ENCODE measurements around the gene NAPG. TPM values are rescaled to one million over a fixed set of nuclear protein-coding genes. Genes with fewer than 3 reads are reported as not detected.

Gene NAPG
- total and polyA plus RNA-seq, 9 of the 15 experiments (the other 6 are each of a cell fraction or from before 2014, with no cell fraction given), result 31.6 to 63.3 (median 50.9) TPM

DNA sequence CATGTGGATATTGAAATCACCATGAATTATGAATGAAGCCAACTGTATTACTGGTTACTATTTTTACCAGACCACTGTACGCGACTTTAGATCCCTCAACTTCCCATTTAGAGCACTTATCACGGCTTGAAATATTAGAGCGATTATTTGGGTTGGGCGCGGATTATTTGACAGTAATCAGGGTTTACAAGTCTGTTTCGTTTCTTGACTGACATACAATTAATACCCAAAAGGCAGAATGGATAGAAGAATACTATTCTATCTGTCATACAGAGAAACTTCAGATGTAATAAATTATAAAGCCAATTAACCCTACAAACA lies 496 bp upstream of the NAPG start (continued):
- TF ChIP-seq, protein P1, sequence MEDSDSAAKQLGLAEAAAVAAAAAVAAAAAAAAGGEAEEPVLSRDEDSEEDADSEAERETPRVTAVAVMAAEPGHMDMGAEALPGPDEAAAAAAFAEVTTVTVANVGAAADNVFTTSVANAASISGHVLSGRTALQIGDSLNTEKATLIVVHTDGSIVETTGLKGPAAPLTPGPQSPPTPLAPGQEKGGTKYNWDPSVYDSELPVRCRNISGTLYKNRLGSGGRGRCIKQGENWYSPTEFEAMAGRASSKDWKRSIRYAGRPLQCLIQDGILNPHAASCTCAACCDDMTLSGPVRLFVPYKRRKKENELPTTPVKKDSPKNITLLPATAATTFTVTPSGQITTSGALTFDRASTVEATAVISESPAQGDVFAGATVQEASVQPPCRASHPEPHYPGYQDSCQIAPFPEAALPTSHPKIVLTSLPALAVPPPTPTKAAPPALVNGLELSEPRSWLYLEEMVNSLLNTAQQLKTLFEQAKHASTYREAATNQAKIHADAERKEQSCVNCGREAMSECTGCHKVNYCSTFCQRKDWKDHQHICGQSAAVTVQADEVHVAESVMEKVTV (CRISPR knock-in tag; IDR thresholded peaks at IDR 0.05), result 0 out of 2 replicates have a peak, but pooled peaks have one; percentile 18
- TF ChIP-seq ZNF23 (CRISPR knock-in tag; IDR thresholded peaks at IDR 0.05) (0 out of 2 replicates have a peak, but pooled peaks have one; percentile 33), POLR2G (IDR thresholded peaks at IDR 0.05; ENCODE audit: low read depth, low read length) (no peak)

DNA sequence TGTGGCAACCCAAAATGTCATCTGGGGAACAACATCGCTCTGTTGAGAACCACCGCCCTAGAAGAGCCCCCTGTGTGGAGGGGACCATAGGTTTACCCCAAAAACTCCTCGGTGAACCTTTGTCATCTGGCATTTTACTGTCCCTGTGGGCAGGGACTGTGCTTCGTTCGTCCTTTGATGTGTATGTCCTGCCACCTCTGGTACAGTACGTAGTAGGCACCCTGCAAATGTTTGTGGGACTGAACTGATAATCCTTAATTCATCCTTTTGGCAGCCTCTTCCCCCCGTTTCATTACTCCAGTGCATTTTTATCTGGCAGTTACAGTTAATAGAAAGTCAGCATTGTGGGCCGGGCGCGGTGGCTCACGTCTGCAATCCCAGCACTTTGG lies 728 bp downstream of the NAPG start:
- Histone ChIP-seq H3K27ac (ENCODE audit: extremely low read depth, low read depth, low read length) (peak overlapping the region; percentile 74), H3K4me2 (ENCODE audit: insufficient read depth, low read length) (peak overlapping the region; percentile 98), H3K36me3 (ENCODE audit: control insufficient read depth, insufficient read depth, low read length) (peaks cover 10% of the 10 kb centered on the region; the same call in 1 of the 3 replicates), H3K9me1 (ENCODE audit: control insufficient read depth, insufficient read depth, low read length) (no peaks in the 10 kb centered on the region), H2AFZ (ENCODE audit: low read depth, low read length) (peak overlapping the region; percentile 37), H3K4me1 (replicated peaks in 1 of 2; ENCODE audit: control insufficient read depth in 2 of 2, insufficient read depth in 2 of 2, low read length in 2 of 2) (peaks cover 9 to 39% of the 10 kb centered on the region in 2 experiments), H3K9me3 (replicated peaks; ENCODE audit: control insufficient read depth, insufficient read depth, low read depth, low read length) (no peaks in the 10 kb centered on the region), H3K4me3 (peak overlapping the region; percentile 77), H3K27me3 (ENCODE audit: control insufficient read depth in 2 of 2, insufficient read depth in 2 of 2, low read length in 2 of 2) (no peaks in the 10 kb centered on the region), H4K20me1 (replicated peaks; ENCODE audit: control insufficient read depth, insufficient read depth, low read length) (peaks cover 10% of the 10 kb centered on the region; the same call in 1 of the 2 replicates), H3K79me2 (ENCODE audit: control insufficient read depth, insufficient read depth, low read length) (peaks cover 54% of the 10 kb centered on the region), H3K9ac (ENCODE audit: insufficient read depth in 1 of 2, low read depth in 2 of 2, low read length in 2 of 2) (peak overlapping the region; percentile 78 to 92)
- intact Hi-C loops (cut with micrococcal nuclease) (loop anchor here (10.0 kb wide), 1 partner anchor 822 kb away; the partner anchor contains the start of gene RAB31), in situ Hi-C loops (cut with MboI) (no loop called here)
- ATAC-seq (peak; percentile 8), FAIRE-seq (no peak), DNase-seq (ENCODE audit: extremely low read depth in 1 of 4, low spot score in 3 of 4) (peak in 1 of 4 experiments; percentile 45)
- TSS peak; percentile 34 for BruUV-seq (replicated peaks)
- POLR2A ChIA-PET, result interaction anchor here (0.6 to 1.3 kb wide), 3 partner anchors 11 to 540 kb away, joined by 3 to 4 read pairs (median 3); no protein-coding TSS in a partner anchor
- CTCF ChIA-PET (ENCODE audit: low intra/inter-chr PET ratio), result no interaction called here
- 0% methylated on average over 11 of the region's 11 CpGs for WGBS (ENCODE audit: insufficient coverage, low coverage, missing lambda C conversion rate)
- TF ChIP-seq, protein P2, sequence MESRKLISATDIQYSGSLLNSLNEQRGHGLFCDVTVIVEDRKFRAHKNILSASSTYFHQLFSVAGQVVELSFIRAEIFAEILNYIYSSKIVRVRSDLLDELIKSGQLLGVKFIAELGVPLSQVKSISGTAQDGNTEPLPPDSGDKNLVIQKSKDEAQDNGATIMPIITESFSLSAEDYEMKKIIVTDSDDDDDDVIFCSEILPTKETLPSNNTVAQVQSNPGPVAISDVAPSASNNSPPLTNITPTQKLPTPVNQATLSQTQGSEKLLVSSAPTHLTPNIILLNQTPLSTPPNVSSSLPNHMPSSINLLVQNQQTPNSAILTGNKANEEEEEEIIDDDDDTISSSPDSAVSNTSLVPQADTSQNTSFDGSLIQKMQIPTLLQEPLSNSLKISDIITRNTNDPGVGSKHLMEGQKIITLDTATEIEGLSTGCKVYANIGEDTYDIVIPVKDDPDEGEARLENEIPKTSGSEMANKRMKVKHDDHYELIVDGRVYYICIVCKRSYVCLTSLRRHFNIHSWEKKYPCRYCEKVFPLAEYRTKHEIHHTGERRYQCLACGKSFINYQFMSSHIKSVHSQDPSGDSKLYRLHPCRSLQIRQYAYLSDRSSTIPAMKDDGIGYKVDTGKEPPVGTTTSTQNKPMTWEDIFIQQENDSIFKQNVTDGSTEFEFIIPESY (CRISPR knock-in tag; IDR thresholded peaks at IDR 0.05), result 0 out of 2 replicates have a peak, but pooled peaks have one; percentile 17
- TF ChIP-seq ZNF316 (IDR thresholded peaks at IDR 0.05) (0 out of 2 replicates have a peak, but pooled peaks have one; percentile 4), KAT7 (CRISPR knock-in tag; IDR thresholded peaks at IDR 0.05; ENCODE audit: borderline replicate concordance) (0 out of 2 replicates have a peak, but pooled peaks have one; percentile 15), LARP7 (IDR thresholded peaks at IDR 0.05) (no peak), FOXK1 (CRISPR knock-in tag; IDR thresholded peaks at IDR 0.05; ENCODE audit: borderline replicate concordance) (0 out of 2 replicates have a peak, but pooled peaks have one; percentile 38), ZFPM2 (CRISPR knock-in tag; IDR thresholded peaks at IDR 0.05) (no peak), EWSR1 (IDR thresholded peaks at IDR 0.05; ENCODE audit: borderline replicate concordance, low read depth, partially characterized antibody) (no peak), KDM2B (CRISPR knock-in tag; IDR thresholded peaks at IDR 0.05) (no peak), ZNF232 (CRISPR knock-in tag; IDR thresholded peaks at IDR 0.05) (0 out of 2 replicates have a peak, but pooled peaks have one; percentile 46)
- TF ChIP-seq, protein P3, sequence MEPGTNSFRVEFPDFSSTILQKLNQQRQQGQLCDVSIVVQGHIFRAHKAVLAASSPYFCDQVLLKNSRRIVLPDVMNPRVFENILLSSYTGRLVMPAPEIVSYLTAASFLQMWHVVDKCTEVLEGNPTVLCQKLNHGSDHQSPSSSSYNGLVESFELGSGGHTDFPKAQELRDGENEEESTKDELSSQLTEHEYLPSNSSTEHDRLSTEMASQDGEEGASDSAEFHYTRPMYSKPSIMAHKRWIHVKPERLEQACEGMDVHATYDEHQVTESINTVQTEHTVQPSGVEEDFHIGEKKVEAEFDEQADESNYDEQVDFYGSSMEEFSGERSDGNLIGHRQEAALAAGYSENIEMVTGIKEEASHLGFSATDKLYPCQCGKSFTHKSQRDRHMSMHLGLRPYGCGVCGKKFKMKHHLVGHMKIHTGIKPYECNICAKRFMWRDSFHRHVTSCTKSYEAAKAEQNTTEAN (CRISPR knock-in tag; IDR thresholded peaks at IDR 0.05), result 0 out of 2 replicates have a peak, but pooled peaks have one; percentile 42
- TF ChIP-seq, protein P4, sequence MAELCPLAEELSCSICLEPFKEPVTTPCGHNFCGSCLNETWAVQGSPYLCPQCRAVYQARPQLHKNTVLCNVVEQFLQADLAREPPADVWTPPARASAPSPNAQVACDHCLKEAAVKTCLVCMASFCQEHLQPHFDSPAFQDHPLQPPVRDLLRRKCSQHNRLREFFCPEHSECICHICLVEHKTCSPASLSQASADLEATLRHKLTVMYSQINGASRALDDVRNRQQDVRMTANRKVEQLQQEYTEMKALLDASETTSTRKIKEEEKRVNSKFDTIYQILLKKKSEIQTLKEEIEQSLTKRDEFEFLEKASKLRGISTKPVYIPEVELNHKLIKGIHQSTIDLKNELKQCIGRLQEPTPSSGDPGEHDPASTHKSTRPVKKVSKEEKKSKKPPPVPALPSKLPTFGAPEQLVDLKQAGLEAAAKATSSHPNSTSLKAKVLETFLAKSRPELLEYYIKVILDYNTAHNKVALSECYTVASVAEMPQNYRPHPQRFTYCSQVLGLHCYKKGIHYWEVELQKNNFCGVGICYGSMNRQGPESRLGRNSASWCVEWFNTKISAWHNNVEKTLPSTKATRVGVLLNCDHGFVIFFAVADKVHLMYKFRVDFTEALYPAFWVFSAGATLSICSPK (IDR thresholded peaks at IDR 0.05; ENCODE audit: borderline replicate concordance), result 0 out of 2 replicates have a peak, but pooled peaks have one; percentile 9
